ENCODE data around the gene ITPRIP.

ITPRIP gene

GRCh38 chr10:104367904-104368303 lies 29.6 kb upstream of the ITPRIP start:
- no peak for TF ChIP-seq CTCF (conservative IDR thresholded peaks at IDR 0.05)
- H3K27ac ChIP-seq: peak overlapping the region; percentile 2; the same call in 1 of the 2 replicates

- no peak overlapping the region for H3K27ac ChIP-seq
Measured at GRCh38 chr10:104359811-104360210, 21.5 kb upstream of the ITPRIP start.

GRCh38 chr10:104353325-104354048 lies 15.2 kb upstream of the ITPRIP start, which contains the start of gene CFAP58:
TSS of gene CFAP58 (plus strand) at chr10:104353833. CDS start at chr10:104353898, 65 bp downstream.
- TF ChIP-seq CTCF (conservative IDR thresholded peaks at IDR 0.05): peak; percentile 80
- H3K27ac ChIP-seq: peak within 1 kb of the TSS; percentile 33; the same call in 1 of the 2 replicates

More at GRCh38 chr10:104359811-104360210, 21.5 kb upstream of the ITPRIP start:
- no peak for TF ChIP-seq CTCF (conservative IDR thresholded peaks at IDR 0.05)

GRCh38 chr10:104351919-104352318 lies 13.7 kb upstream of the ITPRIP start:
- no peak overlapping the region for H3K27ac ChIP-seq
- no peak for TF ChIP-seq CTCF (conservative IDR thresholded peaks at IDR 0.05)

GRCh38 chr10:104351061-104351702 lies 12.9 kb upstream of the ITPRIP start:
- TF ChIP-seq CTCF (conservative IDR thresholded peaks at IDR 0.05): no peak
- no peak overlapping the region for H3K27ac ChIP-seq

GRCh38 chr10:104350127-104350635 lies 11.9 kb upstream of the ITPRIP start:
- H3K27ac ChIP-seq: peak overlapping the region; percentile 71
- TF ChIP-seq CTCF (conservative IDR thresholded peaks at IDR 0.05): peak; percentile 82

- TF ChIP-seq CTCF (conservative IDR thresholded peaks at IDR 0.05): no peak
- H3K27ac ChIP-seq: peak overlapping the region; percentile 71
Measured at GRCh38 chr10:104349623-104350126, 11.4 kb upstream of the ITPRIP start.

Measured in VCaP (cell line).